NCI-H2227 (cell line): Measurements from ENCODE around the gene MAB21L4.

Experiments
- DNase-seq: peaks from one replicate; lab custom pipeline; 2025; ENCODE audit not compliant: unreplicated experiment; lab: John Stamatoyannopoulos, UW

The MAB21L4 gene

GRCh38 chr2:240898108-240898730 lies 2.3 kb upstream of the MAB21L4 start:
- no peak for DNase-seq

DNA sequence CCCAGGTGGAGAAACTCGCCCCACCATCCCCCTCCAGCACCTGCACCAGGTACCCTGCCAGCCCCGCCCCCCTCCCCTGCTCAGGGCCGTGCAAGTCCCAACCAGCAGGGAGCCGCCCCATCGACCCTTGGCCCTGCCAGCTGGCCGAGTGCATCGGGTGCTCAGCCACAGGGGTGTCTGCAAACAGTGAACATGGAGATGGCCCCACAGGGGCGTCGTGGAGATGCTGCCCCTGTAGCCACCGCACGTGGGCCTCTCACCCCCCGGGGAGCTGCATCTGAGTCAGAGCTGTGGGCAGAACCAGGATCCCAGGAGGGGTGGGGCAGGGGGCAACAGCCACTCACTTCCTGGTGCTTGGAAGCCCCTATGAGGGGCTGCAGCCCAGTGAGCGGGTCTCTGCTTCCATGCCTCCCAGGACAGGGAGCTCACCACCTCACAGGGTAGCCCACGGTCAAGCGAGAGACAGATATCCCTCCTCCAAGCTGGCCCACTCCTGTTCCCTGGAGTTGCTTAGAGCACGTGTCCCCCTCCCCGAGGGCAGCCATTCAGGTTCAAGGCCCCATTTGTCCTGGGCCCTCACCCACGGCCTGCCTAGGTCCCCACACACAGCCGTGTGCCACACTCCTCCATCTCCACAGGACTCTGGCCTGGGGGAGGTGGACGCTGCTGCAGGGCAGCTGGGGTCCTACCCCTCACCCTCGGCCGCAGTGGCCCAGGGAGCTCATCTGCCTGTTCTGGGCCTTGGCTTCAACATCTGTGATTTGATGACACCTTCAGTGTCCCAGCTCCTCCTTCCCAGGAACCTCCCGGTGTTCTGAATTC lies 1.1 kb upstream of the MAB21L4 start:
- no peak for DNase-seq

DNA sequence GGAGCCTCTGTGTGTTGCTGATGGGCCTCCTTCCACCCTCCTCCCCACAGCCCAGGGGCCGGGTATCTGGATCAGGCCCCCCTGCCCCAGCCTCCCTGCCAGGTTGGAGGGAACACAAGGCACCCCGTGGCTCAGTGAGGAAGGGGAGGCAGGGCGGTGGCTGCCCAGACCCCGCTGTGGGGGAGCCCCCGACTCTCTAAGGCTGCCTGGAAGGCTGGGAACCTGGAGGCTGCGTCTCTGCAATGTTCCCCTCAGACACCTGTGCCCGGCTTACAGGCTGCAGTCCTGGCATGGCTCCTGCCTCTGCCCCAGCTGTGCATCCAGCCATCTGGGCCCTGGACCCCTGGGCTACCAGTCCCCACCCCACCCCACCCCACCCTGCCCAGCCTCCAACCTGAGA lies 438 bp upstream of the MAB21L4 start:
- DNase-seq = no peak

GRCh38 chr2:240894836-240895558 lies 959 bp downstream of the MAB21L4 start:
- no peak for DNase-seq

DNA sequence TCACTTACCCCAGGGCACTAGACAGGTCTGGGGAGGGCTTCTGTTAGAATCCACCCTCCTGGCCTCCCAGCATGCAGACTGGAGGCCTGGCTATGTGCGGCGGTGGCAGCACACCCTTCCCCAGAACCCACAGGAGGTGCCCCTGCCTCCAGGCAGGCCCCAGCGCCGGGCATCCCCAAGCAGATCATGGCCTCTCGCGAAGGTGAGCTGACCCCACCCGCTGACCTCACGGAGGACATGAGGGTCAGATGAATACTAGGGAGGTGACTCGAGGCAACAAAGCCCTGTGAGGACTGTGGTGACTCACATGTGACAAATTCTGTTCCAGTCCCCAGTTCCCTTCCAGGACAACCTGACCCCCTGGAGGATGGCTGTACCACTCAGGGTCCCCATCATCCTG lies 1.9 kb downstream of the MAB21L4 start:
- DNase-seq = no peak

GRCh38 chr2:240893363-240893844 lies 2.6 kb downstream of the MAB21L4 start:
- DNase-seq = peak; percentile 19

DNA sequence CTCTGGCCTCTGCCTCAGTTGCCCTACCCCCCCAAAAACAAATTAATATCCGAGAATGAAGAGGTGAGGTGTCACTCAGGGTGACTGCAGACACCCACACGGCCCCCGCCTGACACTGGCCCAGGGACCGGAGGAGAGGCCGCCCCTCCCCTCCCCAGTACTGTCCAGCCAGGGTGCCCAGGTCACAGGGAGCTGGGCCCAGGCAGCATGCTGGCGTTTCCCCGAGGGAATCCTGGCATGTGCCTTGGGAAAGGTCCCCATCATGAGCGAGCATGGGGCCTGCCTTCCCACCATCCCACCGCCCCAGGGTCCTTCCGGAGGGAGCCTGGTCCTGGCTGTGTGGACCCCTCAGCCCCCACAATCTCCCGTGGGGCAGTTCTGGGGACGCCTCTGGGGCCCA lies 3.0 kb downstream of the MAB21L4 start:
- no peak for DNase-seq

DNA sequence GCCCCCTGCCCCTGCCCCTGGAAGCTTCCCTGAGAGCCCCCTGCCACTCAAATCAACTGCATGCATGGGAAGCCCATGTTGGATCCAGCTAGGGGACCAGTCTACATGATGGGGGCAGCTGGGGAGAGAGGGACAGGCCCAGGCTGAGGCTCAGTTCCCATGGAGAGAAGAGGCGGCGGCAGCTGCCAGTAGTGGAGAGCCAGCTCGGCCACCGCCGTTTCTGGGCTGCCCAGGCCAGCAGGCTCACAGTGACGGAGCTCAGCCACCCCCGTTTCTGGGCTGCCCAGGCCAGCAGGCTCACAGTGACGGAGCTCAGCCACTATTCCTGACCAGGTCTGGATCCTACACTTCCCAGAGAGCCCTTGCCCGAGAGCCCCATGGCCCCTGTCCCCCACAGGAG lies 3.6 kb downstream of the MAB21L4 start:
- DNase-seq = no peak

DNA sequence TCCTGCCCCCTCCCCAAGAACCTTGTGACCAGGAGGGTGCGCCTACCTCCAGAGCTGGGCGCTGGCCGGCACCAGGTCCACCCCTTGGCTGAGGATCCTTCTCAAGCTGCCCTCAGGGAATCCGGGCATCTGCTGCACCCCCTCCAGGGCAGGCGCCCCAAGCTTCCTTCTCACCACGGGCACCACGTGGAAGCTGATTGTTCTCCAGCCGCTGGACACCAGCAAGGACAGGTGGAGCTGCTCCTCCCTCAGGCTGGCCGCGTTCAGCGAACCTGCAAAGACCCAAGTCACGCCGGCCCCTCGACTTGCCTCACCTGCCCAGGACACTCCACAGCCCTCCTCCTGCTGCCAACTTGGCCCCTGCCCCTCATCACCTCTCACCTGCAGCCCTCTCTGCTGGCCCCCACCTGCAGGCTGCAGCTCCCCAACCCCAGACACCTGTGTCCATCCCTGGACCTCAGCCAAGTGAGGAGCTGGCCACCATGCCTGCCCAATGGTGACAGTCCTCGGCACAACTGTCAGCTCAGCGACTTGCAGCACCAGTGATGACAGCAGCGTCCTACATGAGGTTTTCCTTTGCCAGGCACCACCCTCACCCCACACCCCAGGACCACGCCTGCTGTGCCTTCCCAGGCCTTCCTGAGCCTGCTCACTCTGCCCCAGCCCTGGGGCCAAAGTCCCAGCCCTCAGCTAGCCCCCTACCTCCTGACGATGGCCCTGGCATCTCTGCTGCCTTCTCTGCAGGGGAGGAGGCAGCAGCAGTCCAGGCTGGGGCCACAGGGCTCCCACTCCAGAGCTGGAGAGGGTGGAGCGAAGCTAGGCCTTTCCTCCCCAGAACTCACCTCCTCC lies 4.2 kb downstream of the MAB21L4 start:
- no peak for DNase-seq

- no peak for DNase-seq
These were observed 5.3 kb downstream of the MAB21L4 start for GRCh38 chr2:240890691-240891090.

DNA sequence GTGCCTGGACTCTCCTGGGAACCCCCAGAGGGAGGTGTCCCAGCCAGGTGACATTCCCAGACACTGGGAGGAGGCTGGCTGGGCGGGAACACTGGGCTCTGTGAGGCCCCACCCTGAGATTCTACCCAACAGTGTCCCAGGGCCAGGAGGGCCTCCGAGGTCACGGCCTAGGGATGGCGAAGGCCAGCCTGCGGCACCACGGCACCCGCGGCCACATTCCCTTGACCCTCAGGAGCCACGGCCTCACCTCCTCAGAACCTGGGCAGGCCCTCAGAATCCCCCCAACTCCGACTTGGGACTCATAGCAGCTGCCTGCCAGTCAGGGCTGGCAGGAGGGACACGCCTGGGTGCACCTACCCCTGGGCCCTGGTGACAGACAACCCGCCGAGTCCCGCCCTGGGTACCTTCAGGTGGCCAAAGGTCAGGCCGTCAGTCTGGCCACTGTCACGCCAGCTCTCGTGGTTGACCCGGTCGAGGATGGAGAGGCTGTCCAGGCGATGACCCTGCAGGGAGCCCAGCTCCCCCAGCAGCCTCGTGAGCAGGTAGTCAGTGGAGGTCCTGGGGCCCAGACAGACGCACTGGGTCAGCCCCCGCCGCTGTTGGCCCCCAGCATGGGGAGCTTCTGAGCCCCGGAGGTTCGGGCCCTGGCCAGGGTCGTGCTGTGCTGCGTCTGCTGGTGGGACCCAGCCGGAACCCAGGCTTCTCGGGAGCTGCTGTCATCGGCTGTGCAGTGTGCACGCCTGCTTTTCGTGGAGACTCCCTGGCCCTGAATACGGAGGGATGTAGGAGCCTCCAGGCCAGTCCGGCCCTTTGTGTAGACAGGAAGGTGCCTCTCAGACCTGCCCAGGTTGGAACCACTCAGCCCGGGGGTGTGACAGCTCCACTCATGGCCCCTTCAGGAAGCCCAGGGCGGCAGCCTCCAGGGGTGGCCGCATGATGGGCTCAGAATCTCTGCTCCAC lies 6.1 kb downstream of the MAB21L4 start:
- DNase-seq = no peak

DNA sequence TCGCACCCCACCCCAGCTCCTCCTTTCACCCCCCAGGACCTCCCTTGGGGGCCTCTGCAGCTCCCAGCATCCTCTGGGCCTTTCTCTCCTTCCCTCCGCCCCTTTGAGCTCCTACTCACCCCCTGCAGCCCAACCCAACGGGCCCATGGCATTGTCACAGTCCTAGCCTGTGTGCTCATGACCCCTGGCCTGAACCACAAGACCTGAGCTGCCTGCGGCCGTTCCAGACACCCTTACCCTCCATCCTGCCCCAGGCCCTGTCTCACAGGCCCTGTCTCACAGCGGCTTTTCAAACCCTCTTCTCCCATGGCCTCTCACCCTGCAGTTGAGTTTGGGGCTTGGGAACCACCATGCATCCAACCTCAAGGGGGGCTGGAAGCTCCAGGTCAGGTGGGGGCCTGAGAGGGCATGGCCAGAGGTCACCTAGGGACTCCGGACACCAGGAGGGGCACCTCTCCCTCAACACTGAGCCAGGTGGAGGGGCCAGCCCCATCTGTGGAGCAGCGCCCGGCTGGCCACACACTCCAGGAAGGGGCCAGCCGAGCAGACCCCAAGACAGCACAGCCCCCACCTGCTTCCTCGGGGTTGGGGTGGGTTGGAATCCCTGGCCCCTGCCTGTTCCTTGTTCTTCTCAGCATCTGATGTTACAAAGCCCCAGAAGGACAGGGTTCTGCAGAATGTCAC lies 6.9 kb downstream of the MAB21L4 start:
- no peak for DNase-seq

- no peak for DNase-seq
These were observed 7.6 kb downstream of the MAB21L4 start for GRCh38 chr2:240888130-240888889.

DNA sequence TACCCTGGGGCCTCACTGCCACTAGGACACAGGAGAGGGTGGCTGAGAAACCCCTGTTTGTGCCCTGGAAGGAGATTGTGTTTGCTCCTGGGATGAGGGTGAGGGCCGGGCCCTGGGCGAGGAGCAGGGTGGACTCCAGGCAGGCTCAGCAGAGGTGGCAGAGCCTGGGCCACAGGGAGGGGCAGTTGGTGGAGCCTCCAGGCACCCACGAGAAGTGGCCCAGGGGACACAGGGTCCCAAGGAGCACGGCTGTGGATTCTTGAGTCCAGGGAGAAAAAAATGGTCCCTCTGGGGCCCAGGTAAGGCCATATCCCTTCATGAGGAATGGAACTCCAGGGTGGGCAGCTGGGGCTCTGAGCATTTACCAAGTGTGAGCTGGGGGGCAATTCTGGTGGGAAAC lies 8.3 kb downstream of the MAB21L4 start:
- DNase-seq = no peak

DNA sequence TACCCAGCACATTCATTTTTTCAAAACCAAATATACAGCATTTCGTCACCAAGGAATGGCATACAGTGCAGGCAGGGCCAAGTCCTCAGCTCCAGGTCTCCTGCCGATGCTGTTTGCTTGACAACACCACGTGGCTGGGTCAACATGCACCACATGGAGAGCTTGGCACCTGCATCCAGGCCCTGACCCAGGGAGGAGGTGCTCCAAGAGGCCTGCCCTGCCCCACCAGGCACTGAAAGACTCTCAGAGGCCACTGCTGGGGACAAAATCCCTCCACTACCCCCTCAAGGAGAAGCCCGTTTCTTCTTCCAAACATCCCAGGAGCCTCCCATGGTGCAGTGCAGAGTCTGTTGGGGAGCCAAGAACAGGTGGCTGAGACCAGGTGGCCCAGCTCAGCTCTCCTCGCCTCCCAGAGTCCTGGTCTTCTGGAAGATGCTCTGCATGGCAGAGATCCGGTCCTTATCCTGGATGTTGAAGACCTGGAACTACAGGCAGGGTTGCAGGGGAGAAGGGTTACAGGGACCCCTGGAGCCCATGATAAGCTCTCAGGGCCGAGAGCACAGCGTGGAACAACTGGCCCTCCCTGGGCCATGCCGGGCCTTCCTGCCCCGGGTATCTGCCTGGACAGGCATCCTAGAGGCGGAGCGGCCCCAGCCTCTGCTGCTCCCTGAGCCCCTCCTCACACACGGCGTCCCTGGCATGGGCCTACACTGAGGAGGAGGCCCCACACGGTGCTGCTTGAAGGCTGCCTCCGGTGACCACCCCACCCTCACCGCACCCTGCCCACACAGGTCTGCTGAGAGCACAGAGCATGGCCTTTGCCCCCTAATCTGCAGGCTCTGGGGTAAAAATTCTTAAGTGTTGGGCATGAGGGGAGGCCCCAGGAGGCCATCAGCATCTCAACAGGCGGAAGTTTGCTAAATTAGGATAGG lies 9.0 kb downstream of the MAB21L4 start:
- no peak for DNase-seq

GRCh38 chr2:240886023-240886565 lies 9.9 kb downstream of the MAB21L4 start:
- DNase-seq = no peak

GRCh38 chr2:240885566-240885965 lies 10.4 kb downstream of the MAB21L4 start:
- DNase-seq = no peak
